Astrocyte of the hippocampus (primary cell): Measurements from ENCODE around the gene GUCD1.

Experiments used
- DNase-seq: peaks from one replicate; pipeline ENCODE4 v3.0.0; 2011; ENCODE audit warnings: low read depth, low spot score

The GUCD1 gene

GRCh38 chr22:24590596-24591173 lies 35.7 kb upstream of the GUCD1 start:
- no peak for DNase-seq

- no peak for DNase-seq
Measured at GRCh38 chr22:24589518-24590030, 34.6 kb upstream of the GUCD1 start.

GRCh38 chr22:24588757-24589481 lies 34.0 kb upstream of the GUCD1 start:
- DNase-seq = no peak

DNA sequence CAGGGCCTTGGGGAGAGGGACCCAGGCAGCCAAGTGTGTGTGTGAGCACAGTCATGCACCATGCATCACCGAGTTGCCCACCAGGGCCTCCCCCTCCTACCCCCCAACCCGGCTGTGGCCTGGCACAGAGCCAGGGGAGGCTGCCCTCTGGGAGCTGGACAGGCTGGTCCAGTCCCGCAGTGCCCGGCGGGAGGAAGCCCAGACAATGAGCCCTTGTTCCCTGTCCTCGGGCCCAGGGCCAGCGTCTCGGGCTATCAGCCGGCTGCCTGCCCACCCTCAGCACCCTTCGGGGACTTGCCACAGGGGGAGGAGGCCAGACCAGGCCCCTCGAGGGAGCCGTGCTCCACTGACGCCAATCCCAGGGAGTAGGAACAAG lies 33.4 kb upstream of the GUCD1 start:
- peak; percentile 84 for DNase-seq

- DNase-seq = no peak
Measured at GRCh38 chr22:24587948-24588347, 33.0 kb upstream of the GUCD1 start.

GRCh38 chr22:24587251-24587650 lies 32.3 kb upstream of the GUCD1 start:
- no peak for DNase-seq

- DNase-seq = no peak
Measured at GRCh38 chr22:24585927-24586546, 31.1 kb upstream of the GUCD1 start.

- DNase-seq = no peak
Measured at GRCh38 chr22:24585461-24585860, 30.5 kb upstream of the GUCD1 start.

- no peak for DNase-seq
Measured at GRCh38 chr22:24584871-24585411, 30.0 kb upstream of the GUCD1 start.

GRCh38 chr22:24584166-24584790 lies 29.3 kb upstream of the GUCD1 start:
- no peak for DNase-seq

DNA sequence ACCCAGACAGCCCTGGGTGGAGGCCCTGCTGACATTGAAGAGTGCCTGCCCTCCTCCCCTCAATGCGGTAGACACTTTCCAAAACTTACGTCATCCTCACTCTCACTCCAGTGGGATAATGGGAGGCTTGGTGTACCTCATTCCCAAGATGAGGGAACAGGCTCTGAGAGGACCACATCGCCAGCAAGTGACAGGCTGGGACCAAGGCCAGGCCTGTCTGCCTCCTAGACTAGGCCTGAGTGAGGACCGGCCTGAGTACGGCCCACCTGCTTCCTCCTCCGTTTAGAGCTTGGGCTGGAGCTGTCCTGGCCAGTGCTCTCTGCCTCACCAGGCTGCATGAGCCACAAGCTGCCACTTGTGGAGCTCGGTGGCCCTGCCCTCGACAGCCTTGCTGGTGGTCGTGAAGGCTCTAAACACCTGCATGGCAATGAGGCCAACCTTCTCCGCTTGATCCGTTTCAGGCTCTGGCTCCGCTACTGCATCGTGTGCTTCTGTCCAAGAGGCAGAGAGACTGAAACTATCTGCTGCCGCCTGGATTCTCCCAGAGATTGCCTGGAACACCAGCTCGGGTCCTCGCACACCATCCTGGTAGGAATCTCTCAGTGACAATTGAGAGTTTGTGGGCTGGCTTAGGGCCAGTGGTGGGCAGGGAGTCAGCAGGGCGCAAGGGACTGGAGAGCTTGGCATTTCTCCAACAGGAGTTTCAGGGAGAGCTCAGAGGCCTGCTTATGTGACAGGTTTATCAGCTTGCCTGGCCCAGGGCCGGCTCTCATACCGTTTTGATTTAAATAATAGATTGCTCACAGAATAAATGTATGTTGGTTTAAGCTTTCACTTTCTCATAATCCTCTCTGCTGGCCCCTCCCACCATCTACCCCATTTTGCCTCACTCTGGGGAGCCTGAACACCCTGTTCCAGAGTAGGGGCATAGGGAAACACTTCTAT lies 28.6 kb upstream of the GUCD1 start:
- DNase-seq = peak; percentile 73

DNA sequence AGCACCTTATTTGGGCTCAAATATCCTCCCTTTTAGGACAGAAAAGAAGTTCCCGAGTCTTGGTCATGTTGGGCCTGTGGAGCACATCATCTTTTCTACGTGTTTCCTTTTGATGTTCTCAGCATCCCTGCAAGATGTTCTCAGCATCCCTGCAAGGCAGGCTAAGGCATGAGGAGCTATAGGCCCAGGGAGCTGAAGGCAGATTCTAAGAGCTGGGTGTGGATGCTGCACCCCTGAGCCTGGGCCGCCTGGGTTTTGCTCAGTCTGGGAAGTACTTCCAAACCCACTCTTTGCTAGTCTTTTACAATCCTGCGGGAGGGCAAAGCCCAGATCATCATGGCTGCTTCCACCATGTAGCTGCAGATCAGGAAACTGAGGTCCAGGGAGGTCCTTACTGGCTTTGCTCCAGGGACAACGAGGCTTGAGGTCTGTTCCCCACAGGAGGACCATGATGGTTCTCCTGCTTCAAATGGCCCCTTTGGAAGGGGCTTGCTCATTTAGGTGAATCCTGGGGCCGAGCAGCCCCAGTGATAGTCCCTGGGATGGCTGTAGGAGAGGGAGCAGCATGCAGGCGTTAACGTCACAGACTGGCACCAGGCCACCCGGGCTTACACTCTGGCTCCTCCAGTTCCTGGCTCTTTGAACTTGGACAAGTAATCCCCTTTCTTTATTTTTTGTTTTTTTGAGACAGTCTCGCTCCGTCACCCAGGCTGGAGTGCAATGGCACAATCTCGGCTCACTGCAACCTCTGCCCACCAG lies 27.3 kb upstream of the GUCD1 start:
- DNase-seq = no peak

DNA sequence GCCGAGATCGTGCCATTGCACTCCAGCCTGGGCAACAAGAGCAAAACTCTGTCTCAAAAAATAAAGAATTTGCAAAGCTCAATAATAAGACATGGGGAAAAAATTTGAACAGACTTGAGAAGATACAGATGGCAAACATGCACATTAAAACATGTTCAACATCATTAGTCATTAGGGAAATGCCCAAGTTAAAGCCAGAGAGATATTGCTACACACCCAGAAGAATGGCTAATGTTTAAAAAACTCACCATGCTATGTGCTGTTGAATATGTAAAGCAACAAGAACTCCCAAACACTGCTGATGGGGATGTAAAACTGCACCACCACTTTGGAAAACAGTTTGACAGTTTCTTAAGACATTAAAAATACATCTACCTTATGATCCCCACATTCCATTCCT lies 25.3 kb upstream of the GUCD1 start:
- no peak for DNase-seq

GRCh38 chr22:24579258-24579601 lies 24.3 kb upstream of the GUCD1 start:
- no peak for DNase-seq

- no peak for DNase-seq
Measured at GRCh38 chr22:24578355-24579257, 23.7 kb upstream of the GUCD1 start.

DNA sequence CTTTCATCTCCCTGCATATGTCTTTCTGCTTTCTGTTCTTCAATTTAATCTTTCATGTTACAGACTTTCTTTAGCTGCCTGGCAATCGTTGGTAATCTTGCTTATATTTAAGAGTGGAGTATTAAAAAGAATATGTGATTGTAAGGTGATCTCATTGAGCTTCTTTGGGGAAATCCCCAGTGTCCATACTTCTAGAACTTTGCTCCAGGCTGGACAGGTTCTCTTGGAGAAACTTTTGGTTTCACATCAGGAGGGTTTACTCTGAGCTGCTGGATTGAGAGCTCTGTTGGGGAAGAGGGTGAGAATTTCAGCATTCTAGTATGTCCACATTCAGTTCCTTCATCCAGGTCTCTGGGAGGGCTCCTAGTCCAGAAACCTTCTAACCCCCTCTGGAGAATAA lies 21.8 kb upstream of the GUCD1 start:
- no peak for DNase-seq

DNA sequence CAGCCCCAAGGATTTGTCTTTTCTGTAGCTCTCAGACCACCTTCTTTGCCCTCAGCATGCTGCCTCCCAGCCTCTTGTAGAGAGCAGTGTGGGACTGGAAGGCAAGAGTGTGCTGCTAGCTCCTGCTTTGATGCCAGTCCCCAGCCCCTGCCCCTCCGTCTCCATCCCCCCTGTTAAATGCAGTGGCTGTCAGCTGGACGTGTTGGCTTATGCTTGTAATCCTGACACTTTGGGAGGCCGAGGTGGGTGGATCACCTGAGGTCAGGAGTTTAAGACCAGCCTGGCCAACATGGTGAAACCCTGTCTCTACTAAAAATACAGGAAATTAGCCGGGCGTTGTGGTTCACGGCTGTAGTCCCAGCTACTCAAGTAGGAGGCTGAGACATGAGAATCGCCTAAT lies 16.3 kb upstream of the GUCD1 start:
- DNase-seq = no peak

DNA sequence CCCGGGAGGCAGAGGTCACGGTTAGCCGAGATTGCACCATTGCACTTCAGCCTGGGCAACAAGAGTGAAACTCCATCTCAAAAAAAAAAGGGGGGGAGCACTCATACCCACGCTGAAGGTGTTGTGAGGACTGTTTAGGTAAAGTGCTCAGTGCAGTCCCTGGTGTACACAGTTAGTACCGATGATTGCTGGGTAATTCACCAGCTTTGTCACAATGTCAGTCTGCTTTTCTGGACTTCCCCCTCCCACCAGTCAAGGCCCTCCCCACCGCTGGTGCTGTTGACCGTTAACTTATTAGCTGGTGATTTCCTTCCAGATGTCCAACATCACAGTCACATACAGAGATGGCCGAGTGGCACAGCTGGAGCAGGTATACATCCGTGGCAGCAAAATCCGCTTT lies 12.7 kb upstream of the GUCD1 start:
- no peak for DNase-seq

DNA sequence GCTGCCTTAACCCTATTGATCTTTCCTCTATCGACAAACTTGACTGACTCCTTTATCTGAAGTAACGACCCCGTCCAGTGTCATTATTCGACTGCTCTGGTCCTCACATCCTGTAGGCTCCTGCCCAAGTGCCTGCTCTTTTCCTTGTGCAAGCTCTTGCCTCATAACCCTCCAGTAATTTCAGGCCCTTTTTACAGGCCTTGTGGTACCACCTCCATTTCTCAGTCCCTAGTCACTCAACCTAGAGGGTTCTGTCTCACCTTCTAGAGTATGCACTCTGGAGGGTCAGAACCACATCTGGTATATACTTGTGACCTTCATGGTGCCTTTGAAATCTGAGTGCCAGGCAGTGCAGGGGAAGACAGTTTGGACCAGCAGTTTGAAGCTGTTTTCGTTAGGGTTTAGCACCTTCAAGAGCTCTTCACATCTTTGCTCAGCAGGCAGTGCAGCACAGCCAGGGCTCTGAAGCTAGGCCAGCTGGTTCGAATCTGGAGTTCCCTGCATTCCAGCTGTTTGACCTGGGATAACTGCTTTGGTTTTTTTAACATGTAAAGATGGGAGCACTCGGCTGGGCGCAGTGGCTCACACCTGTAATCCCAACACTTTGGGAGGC lies 12.1 kb upstream of the GUCD1 start:
- DNase-seq = no peak
